ENCODE data around the gene CCDC43.

CCDC43 gene

GRCh38 chr17:44673893-44674292 lies 15.7 kb downstream of the CCDC43 start:
- peaks cover 14% of the 10 kb centered on the region; the same call in 1 of the 2 replicates for H3F3A ChIP-seq (ENCODE audit: insufficient read depth)
- H2AFZ ChIP-seq (ENCODE audit: low read depth, low read length, severe bottlenecking) = no peak overlapping the region
- no peak overlapping the region for H3K4me3 ChIP-seq (ENCODE audit: insufficient read depth, low read length, poor library complexity, severe bottlenecking)
- no peak overlapping the region for H3K4me2 ChIP-seq (ENCODE audit: low read depth, low read length, poor library complexity, severe bottlenecking)
- no peak for TF ChIP-seq EZH2phosphoT487 (conservative IDR thresholded peaks at IDR 0.05; ENCODE audit: low read length)
- TF ChIP-seq, protein P1, sequence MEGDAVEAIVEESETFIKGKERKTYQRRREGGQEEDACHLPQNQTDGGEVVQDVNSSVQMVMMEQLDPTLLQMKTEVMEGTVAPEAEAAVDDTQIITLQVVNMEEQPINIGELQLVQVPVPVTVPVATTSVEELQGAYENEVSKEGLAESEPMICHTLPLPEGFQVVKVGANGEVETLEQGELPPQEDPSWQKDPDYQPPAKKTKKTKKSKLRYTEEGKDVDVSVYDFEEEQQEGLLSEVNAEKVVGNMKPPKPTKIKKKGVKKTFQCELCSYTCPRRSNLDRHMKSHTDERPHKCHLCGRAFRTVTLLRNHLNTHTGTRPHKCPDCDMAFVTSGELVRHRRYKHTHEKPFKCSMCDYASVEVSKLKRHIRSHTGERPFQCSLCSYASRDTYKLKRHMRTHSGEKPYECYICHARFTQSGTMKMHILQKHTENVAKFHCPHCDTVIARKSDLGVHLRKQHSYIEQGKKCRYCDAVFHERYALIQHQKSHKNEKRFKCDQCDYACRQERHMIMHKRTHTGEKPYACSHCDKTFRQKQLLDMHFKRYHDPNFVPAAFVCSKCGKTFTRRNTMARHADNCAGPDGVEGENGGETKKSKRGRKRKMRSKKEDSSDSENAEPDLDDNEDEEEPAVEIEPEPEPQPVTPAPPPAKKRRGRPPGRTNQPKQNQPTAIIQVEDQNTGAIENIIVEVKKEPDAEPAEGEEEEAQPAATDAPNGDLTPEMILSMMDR (IDR thresholded peaks at IDR 0.05; ENCODE audit: insufficient read depth, low read length, poor library complexity, severe bottlenecking) = no peak
- H3K27ac ChIP-seq (ENCODE audit: low read depth, low read length) = no peak overlapping the region
- no peaks in the 10 kb centered on the region for H3K27me3 ChIP-seq (ENCODE audit: low read length)
- H4K20me1 ChIP-seq (ENCODE audit: low read depth, low read length) = no peaks in the 10 kb centered on the region; the same call in 1 of the 2 replicates
- no peaks in the 10 kb centered on the region for H3K9me3 ChIP-seq (ENCODE audit: insufficient read depth, low read length)
- peaks cover 2% of the 10 kb centered on the region; the same call in 1 of the 2 replicates for H3K36me3 ChIP-seq (ENCODE audit: low read length)
- H3K9ac ChIP-seq (ENCODE audit: low read length) = no peak overlapping the region
- H3K79me2 ChIP-seq (ENCODE audit: insufficient read depth, low read length) = no peaks in the 10 kb centered on the region
- no peaks in the 10 kb centered on the region for H3K9me2 ChIP-seq (replicated peaks; ENCODE audit: insufficient read depth, low read length)

GRCh38 chr17:44672479-44673093 lies 17.0 kb downstream of the CCDC43 start:
- H3K36me3 ChIP-seq (ENCODE audit: low read length) = peaks cover 2% of the 10 kb centered on the region; the same call in 1 of the 2 replicates
- no peak for TF ChIP-seq EZH2phosphoT487 (conservative IDR thresholded peaks at IDR 0.05; ENCODE audit: low read length)
- TF ChIP-seq, protein P1 (IDR thresholded peaks at IDR 0.05; ENCODE audit: insufficient read depth, low read length, poor library complexity, severe bottlenecking) = peak; percentile 50
- H3K4me2 ChIP-seq (ENCODE audit: low read depth, low read length, poor library complexity, severe bottlenecking) = no peak overlapping the region
- no peak overlapping the region for H3K4me3 ChIP-seq (ENCODE audit: insufficient read depth, low read length, poor library complexity, severe bottlenecking)
- H3K9me2 ChIP-seq (replicated peaks; ENCODE audit: insufficient read depth, low read length) = no peaks in the 10 kb centered on the region
- H3K79me2 ChIP-seq (ENCODE audit: insufficient read depth, low read length) = no peaks in the 10 kb centered on the region
- H4K20me1 ChIP-seq (ENCODE audit: low read depth, low read length) = no peaks in the 10 kb centered on the region; the same call in 1 of the 2 replicates
- H3K9me3 ChIP-seq (ENCODE audit: insufficient read depth, low read length) = no peaks in the 10 kb centered on the region
- peaks cover 14% of the 10 kb centered on the region; the same call in 1 of the 2 replicates for H3F3A ChIP-seq (ENCODE audit: insufficient read depth)
- H3K27ac ChIP-seq (ENCODE audit: low read depth, low read length) = no peak overlapping the region
- H2AFZ ChIP-seq (ENCODE audit: low read depth, low read length, severe bottlenecking) = no peak overlapping the region
- H3K9ac ChIP-seq (ENCODE audit: low read length) = no peak overlapping the region
- no peaks in the 10 kb centered on the region for H3K27me3 ChIP-seq (ENCODE audit: low read length)

GRCh38 chr17:44666006-44666405 lies 23.6 kb downstream of the CCDC43 start:
- no peak for TF ChIP-seq EZH2phosphoT487 (conservative IDR thresholded peaks at IDR 0.05; ENCODE audit: low read length)
- TF ChIP-seq, protein P1 (IDR thresholded peaks at IDR 0.05; ENCODE audit: insufficient read depth, low read length, poor library complexity, severe bottlenecking) = no peak
- Histone ChIP-seq H3K4me3 (ENCODE audit: insufficient read depth, low read length, poor library complexity, severe bottlenecking) (no peak overlapping the region), H4K20me1 (ENCODE audit: low read depth, low read length) (0 out of 2 replicates have a peak, but pooled peaks cover 5% of the 10 kb centered on the region), H3K9me2 (replicated peaks; ENCODE audit: insufficient read depth, low read length) (no peaks in the 10 kb centered on the region), H3K27me3 (ENCODE audit: low read length) (no peaks in the 10 kb centered on the region), H2AFZ (ENCODE audit: low read depth, low read length, severe bottlenecking) (no peak overlapping the region), H3K36me3 (ENCODE audit: low read length) (no peaks in the 10 kb centered on the region), H3F3A (ENCODE audit: insufficient read depth) (no peaks in the 10 kb centered on the region), H3K27ac (ENCODE audit: low read depth, low read length) (no peak overlapping the region), H3K4me2 (ENCODE audit: low read depth, low read length, poor library complexity, severe bottlenecking) (no peak overlapping the region), H3K9ac (ENCODE audit: low read length) (no peak overlapping the region), H3K79me2 (ENCODE audit: insufficient read depth, low read length) (no peaks in the 10 kb centered on the region), H3K9me3 (ENCODE audit: insufficient read depth, low read length) (no peaks in the 10 kb centered on the region)
